Thyroid gland (tissue), 4 donors: ENCODE data around the gene CYFIP2.

ENCODE experiments used
- CTCF ChIP-seq, 6 experiments: fragments of 200-600 bp in 3 of 6; fragments of 450-650 bp in 3 of 6; sonication (generic) in 3 of 6; IDR thresholded peaks; one replicate each; pipeline ENCODE4 v1.5.1; 2016 to 2019; ENCODE audit warnings: antibody characterized with exemption in 6 of 6, mild to moderate bottlenecking in 2 of 6, inconsistent platforms in 1 of 6, moderate library complexity in 1 of 6
- POLR2A ChIP-seq, 2 donors: fragments of 450-650 bp; IDR thresholded peaks; one replicate each; pipeline ENCODE4 v1.6.1; 2017; ENCODE audit warnings: antibody characterized with exemption in 2 of 2, mild to moderate bottlenecking in 2 of 2, moderate library complexity in 1 of 2

GRCh38 chr5:157230610-157231009 lies 35.3 kb upstream of the CYFIP2 start:
- TF ChIP-seq CTCF (IDR thresholded peaks at IDR 0.05) = no peak
- TF ChIP-seq POLR2A (IDR thresholded peaks at IDR 0.05) = no peak
